HG03521 (cell line): ENCODE results near the gene UNC50.
A peak's percentile ranks its signal among the peaks of the same experiment; 100 is the strongest.
"Not testable (repeated sequence)": the region's sequence is repeated elsewhere in the genome, so short reads cannot be mapped to it uniquely, and the experiment has no call there.

ENCODE experiments used
- ATAC-seq: cut with Tn5 transposase; IDR thresholded peaks from one replicate; pipeline ENCODE4 v1.9.1; 2021; ENCODE audit warnings: mild to moderate bottlenecking, moderate library complexity; ENCODE audit not compliant: unreplicated experiment

UNC50 gene

DNA sequence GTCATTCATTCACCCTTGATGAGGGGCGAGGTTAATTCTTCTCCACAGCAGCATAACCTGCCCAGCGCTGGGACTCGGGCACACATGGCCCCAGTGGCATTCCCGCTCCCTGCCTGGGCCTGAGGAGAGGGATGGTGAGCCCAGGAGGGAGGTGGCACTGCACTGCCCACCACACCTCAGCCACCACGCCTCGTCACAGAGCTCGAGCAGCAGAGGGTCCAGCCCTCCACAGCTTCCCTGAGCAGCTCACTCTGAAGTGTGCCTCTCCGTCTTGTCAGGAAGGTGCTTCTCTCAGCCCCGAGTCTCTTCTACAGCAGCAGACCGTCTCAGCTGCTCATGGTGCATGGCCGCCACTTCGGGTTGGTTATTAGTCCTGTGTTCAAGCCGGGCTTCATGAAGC lies 35.0 kb upstream of the UNC50 start:
- ATAC-seq, result no peak

DNA sequence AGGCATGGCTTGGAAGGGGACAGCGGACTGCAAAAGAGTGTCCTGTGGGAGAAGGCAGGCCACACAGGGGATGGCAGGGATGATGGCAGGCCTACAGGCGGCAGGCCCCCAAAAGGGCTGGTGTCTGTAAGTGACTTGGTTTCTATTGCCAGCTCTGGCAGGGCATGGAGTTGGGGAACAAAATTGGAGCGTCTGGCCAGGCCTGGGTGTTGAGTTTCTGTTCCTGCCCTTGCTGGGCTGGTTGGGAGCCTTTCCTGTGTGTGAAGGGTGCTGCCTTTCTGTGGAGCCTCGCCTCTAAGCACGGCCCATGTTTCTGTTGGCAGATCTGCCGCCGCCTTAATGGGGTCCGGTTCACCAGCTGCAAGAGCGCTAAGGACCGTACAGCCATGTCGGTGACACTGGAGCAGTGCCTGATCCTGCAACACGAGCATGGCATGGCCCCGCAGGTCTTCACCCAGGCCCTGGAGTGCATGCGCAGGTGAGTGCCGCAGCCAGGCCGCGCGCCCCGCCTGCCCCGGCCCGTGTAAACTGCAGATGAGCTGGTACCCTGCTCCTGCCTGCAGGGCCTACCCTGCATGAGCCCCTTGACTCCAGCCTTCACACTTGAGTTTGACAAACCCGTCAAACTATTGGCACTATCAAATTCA lies 31.6 kb upstream of the UNC50 start:
- ATAC-seq, result no peak

DNA sequence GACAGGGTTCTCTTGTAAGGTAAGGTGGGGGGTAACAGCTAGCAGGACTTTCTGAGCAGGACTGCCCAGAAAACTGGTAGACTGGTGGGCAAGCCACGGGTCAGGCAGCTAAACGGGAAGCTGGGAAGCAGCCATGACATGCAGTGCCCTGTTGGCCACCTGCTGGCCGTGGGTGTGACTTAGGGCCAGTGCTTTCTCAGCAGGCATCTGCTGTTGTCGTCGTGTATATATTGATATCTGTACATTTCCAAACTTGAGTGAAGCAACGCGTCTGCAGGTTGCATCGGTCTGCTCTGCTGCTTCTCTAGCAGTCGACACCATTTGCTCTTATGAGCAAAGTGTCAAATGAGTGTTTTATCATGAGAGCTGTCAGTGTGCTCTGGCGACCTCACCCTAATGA lies 31.1 kb upstream of the UNC50 start:
- ATAC-seq, result no peak

DNA sequence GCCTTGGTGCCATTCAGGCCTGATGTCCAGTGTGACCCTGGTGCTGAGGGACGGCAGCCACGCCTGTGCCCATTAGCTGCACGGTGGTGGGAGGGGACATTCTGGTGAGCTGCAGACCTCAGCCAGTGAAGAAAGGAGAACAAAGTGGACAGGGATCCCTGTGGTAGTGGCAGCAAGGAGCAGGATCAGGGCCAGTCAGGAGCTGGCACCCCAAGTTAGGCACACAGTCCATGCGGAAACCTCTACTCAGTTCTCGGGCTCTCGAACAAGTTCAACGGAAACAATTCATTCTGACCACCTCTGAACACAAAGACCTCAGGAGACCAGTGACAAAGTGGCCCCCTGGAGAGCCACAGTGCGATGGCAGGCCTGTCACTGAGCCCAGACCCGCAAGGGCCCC lies 30.2 kb upstream of the UNC50 start:
- ATAC-seq, result no peak

DNA sequence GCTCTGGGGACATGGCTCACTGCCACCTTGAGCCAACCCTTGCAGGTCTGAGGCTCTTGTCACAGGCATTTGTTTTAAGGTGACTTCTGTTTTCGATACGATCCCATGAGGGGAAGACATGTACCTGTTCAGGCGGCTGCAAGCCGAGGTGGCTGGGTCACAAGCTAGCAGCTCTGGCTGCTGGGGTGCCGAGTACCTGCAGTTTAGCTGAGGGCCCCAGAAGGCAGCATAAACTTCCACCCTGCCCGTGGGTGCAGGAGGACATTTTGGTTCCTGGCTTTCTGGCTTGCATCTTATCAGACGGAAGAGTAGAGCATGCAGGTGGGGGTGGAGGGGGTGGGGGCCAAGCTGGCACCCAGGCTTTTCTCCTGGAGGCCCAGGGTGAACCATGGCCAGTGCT lies 28.5 kb upstream of the UNC50 start:
- no peak for ATAC-seq

DNA sequence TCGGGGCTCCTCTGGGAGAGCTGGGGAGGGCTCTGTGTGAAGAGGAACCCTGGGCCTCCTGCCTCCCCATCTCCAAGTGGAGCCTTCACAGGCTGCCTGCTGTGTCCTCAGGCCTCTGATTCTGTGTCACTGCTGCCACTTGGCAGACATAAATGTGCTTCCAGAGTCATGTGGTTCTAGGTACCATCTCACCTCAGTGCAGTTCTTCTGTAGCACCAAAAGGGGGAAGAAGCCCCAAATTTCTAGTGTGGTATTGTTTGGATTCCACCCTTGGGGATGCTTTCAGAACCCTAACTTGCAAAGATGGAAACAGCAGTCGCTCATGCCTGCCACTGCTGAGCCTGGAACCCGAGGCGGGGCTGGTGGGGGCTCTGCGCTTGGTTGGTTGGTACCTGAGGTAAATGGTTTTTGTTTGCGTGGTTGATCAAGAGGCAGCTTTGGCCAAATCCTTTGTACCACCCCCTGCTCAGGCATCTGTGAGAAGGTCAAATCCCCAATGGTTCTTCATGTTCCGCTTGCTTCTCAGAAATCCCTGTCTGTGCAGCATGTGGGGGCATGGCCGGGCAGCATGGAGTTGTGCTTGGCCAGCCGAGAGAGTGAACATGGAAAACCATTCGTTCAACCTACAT lies 27.6 kb upstream of the UNC50 start:
- no peak for ATAC-seq

DNA sequence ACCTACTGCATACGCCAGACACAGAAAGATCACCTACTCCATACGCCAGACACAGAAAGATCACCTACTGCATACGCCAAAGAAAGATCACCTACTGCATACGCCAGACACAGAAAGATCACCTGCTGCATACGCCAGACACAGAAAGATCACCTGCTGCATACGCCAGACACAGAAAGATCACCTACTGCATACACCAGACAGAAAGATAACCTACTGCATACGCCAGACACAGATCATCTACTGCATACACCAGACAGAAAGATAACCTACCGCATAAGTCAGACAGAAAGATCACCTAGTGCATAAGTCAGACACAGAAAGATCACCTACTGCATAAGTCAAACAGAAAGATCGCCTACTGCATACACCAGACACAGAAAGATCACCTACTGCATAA lies 25.9 kb upstream of the UNC50 start:
- ATAC-seq, result no peak

DNA sequence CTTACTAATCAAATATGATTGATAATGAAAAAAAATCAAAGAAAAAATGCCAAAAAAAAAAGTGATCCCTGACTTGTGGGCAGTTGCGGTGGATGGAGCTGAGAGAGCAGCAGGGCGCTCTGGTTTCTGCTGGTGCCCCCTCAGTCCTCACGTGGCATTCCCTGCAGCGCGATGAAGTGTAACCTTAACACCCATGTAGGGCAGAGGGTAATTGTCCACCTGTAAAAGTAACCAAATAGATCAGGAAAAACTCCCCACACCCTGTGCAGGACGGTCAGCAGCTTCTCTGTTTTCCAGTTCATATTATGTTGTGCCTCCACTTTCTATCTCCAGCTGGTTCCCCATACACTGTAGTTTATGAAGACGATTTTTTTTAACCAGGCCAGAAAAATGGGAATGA lies 25.1 kb upstream of the UNC50 start:
- ATAC-seq, result no peak

DNA sequence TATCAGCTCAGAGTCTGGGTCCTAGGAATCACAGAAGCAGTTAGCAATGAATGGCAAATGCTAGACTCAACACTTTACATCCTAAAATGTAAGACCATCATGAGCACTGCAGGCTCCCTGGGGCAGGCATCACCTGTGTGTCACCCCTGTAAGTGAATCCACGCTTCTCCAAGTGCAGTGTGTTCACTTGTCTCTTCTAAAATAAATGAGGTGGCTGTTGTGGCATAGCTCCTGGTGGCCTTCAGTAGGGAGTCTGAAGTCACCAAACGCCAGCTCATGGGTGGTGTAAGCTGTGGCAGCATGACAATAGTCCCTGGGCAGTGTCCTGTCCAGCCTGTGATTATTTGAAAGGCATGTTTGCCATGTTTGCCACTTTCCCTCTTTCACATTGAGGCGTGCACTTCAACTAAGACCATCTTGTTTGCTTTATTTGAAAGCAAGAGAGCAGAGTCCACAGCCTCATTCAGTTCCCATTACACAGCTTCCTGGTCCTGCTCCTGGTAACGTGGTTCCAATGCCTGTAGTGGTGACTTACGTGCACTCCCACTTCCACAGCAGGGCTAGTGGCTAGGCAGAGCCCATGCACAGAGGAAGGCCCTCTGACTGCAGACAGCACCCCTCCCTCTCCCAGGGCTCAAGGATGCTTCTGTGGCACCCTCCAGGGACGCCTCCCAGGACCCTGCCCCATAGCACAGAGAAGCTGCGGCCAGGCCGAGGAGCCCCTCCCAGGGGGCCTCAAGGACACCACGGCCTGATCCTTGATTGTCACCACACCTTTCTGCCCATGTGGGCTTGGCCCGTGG lies 24.4 kb upstream of the UNC50 start:
- no peak for ATAC-seq

DNA sequence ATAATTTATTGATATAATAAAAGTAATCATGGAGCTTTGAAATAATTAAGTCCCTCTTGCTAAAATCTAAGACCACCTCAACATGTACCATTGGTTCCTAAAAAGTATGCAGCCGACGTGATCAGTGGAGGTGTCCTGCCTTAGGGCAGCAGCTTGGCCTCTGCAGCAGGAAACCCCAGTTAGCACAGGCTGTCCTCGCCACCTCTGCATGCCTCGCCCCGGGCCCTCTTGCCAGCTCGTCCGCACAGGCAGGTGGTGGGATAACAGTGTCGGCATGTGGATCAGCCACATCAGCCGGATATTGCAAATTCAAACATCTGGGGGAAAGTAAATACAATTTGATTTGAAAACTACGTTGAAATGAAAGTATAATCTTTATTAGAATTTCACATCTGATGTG lies 23.0 kb upstream of the UNC50 start:
- no peak for ATAC-seq

DNA sequence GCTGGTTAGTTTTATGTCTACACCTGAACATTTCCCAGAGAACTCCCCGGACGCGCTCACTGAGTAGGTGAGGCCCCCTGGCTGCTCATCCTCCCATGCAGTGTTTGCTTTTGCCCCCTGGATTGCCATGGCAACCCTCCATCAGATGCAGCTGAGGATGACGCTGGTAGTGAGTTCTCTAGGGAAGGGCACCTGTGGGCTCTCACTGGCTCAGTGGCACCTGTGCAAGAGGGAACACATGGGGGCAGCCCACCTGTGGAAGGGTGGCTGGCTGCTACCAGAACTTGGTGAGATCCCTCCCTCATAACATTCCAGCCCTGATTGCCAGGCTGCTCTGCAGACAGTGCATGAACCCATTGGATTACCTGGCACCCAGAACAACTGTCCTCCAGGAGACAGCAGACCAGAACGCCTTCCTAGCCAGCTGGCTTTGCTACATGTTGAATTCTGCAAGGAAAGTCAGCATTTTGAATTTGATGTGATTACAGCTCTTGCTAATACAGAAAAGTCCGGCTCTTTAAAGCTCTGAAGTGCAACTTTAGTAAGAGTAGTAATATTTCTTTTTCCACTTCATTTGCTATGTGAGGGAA lies 21.7 kb upstream of the UNC50 start:
- ATAC-seq, result no peak

DNA sequence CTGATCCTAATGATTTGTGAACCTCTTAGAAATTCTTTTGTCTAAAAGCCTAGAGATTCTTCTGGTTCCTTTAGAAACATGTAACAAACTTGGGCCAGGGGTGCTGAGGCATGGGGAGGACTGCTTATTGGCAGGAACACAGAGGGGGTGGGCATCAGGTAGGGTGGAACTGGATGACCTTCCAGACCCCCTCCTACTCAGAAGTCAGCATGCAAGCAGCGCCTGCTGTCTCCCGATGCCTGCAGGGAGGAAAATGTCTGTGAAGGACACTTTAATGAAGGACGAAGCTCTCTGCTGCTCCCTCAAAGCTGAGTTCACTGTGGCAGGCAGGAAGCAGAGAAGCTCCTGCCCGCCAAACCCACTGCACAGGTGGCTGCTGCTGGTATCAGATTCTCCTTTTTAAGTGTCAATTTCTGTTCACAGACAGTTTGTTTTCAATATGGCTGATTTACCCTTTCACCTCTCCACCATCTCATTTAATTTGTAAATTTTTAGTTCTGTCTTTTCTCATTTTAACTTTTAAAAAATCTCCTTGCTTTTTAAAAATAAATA lies 19.4 kb upstream of the UNC50 start:
- ATAC-seq, result no peak

DNA sequence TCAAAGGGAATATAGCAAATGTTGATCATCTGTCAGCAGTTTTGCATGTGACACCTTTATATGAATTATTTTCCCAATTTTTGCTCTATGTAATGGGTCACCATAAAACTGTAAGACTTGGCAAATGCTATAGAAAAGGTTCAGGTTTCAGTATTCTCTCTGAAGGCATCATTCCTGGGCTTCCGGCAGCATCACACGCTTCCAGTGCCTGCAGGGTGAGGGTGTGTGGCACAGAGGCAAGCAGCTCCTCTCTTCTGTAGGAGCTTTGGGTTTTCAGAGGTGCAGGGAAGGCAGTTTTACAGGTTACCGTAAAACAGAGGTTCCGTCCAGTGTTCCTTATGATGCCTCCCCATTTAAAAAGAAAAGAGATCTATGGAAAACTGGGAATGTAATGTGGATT lies 18.9 kb upstream of the UNC50 start:
- no peak for ATAC-seq

DNA sequence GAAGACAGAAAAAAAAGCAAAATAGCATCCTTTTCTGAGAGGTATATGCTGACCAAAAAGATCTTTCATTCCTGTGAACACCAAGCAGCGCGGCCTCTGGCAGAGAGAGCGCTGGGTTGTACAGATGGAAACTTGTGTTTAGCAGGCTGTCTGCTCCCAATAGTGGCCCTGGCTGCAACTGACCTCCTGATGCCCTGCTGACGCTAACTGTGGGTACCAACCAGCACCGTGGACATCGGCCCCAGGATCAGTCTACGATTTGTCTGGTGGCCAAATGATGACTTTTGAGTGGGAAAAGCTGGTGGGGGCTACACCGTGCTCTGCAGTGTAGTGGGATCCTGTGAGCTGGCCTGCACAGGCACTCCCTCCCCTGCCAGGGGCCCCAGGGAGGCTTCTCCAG lies 15.8 kb upstream of the UNC50 start:
- no peak for ATAC-seq

DNA sequence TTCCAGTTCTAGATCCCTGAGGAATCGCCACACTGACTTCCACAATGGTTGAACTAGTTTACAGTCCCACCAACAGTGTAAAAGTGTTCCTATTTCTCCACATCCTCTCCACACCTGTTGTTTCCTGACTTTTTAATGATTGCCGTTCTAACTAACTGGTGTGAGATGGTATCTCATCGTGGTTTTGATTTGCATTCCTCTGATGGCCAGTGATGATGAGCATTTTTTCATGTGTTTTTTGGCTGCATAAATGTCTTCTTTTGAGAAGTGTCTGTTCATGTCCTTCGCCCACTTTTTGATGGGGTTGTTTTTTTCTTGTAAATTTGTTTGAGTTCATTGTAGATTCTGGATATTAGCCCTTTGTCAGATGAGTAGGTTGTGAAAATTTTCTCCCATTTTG lies 13.7 kb upstream of the UNC50 start:
- not testable (repeated sequence) for ATAC-seq

DNA sequence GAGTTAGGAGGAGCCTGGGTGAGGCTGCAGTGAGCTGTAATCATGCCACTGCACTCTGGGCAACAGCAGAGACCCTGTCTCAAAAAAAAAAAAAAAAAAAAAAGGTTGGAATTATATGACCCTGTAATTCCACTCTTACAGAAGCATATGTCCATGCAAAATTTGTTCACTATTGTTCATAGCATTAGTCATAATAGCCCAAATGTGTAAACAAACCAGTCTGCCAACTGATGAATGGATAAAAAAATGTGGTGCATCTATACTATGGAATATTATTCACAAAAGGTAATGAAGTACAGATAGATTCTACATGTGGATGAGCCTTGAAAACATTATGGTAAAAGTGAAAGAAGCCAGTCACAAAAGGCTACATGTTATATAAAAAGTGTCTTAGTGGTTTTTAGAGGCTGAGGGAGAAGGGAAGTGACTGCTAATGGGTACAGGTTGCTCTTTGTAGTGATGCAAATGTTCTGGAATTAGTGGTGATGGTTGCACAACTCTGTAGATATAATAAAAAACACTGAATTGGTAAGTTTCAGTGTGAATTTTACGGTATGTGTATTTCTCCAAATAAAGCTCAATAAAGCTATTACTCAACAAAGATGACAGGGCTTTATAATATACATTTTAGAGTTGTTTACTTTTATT lies 9.5 kb upstream of the UNC50 start:
- no peak for ATAC-seq

DNA sequence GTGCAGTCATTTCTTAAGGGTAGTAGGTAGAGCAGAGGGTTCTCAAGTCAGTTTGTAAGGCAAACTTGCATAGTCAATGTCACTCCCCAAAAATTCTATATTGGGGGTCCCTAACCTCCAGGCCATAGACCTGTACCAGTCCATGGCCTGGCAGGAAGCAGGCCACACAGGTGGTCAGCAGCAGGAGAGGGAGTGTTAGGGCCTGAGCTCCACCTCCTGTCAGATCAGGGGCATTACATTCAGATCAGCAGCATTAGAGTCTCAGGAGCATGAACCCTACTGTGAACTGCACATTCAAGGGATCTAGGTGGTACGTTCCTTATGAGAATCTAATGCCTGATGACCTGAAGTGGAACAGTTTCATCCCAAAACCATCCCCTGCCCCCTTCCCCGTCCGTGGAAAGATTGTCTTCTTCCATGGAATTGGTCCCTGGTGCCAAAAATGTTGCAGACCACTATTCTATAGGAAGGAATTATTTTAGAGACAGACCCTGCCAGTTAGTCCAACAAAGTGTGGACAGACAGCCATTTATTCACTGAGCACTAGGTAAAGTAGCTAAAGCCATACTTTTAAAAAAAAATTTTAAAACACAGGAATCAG lies 6.8 kb upstream of the UNC50 start:
- peak; percentile 93 for ATAC-seq

DNA sequence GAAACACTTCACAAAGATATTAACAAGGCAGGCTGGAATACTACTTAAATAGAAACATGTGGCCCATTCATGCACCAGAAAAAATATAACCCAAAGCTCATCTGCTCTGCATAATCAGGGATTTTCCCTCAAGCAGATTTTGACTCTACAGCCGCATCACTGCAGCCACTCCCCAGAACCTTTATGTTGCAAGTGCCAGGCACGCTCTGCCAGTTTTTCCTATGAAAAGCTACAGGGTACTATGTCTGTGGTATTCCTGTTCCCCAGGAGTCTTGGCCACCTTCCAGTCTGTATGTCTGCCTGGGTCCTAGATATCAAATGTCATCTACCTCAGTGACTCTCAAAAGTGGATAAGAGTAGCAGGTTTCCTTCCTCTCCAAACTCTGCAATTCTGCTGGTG lies 3.8 kb upstream of the UNC50 start:
- ATAC-seq, result no peak

DNA sequence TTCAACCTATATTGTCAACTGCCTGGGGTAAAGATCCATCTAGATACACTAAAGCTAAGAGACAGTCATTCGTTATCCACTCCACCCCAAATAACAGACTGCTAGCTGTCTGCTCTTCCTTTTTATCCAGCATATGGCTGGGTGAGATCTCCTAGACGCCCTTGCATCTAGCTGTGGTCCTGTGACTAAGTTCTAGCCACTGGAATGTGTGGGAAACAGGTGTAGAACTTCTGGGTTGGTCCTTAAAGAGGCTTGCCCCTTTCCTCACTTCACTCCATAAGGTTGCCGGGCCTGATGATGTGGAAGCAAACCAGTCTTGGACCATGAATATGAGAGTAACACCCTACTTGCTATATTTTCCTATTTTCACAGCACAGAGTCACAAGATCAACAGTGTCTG lies 3.3 kb upstream of the UNC50 start:
- ATAC-seq, result no peak

DNA sequence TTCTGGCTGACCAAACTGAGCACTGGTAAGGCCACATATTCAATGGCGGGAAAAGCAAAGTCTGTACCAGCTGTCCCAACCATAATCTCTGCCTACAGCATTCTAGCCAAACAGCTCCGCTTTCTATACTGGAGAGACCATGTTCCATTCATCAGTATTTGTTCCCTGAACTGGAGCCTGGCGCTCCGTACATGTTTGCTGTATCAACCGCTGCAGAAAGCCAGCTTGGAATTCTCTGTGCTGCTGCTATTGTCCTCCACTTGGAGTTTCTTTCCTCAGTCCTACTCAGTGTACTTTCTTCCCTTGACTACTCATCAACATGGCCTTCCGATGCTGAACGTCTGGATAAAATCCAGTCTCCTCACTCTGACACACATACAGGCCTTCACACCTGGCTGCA lies 2.0 kb upstream of the UNC50 start:
- no peak for ATAC-seq

DNA sequence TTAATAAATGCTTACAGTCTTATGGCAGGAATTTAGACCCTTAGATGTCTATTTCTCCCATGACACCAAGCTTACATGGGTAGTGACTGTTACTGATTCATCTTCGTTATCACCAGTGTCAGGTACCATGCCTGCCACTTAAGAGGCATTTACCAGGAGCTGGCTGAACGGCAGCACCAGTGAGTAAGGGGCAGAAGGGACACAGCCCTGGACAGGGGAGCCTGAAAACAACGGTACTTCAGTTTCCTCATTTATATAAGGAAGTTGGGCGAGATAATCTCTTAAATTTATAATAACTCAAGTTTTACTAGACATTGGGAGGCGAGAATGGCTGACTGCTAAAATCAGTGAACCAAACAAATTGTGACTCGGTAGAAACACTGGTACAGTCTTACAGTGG lies 1.3 kb upstream of the UNC50 start:
- ATAC-seq, result no peak
